Duodenal mucosa (tissue), 2 donors: Measurements from ENCODE around the gene FTO.

ENCODE experiments used
- H3K27ac ChIP-seq: one replicate; pipeline ENCODE4 v1.7.0; 2013; ENCODE audit warnings: low read depth, low read length
- H3K27me3 ChIP-seq, 2 donors: one replicate each; pipeline ENCODE4 v1.7.0; 2013; ENCODE audit warnings: low read length in 2 of 2, control low read depth in 1 of 2; ENCODE audit not compliant: insufficient read depth in 2 of 2, control insufficient read depth in 1 of 2
- H3K36me3 ChIP-seq, 2 donors: one replicate each; pipeline ENCODE4 v1.7.0; 2013; ENCODE audit warnings: low read length in 2 of 2, control low read depth in 1 of 2; ENCODE audit not compliant: insufficient read depth in 2 of 2, control insufficient read depth in 1 of 2
- H3K4me1 ChIP-seq, 2 donors: one replicate each; pipeline ENCODE4 v1.7.0; 2013; ENCODE audit warnings: low read length in 2 of 2, control low read depth in 1 of 2; ENCODE audit not compliant: insufficient read depth in 2 of 2, control insufficient read depth in 1 of 2
- H3K4me3 ChIP-seq, 2 donors: one replicate each; pipeline ENCODE4 v1.7.0; 2013; ENCODE audit warnings: low read length in 2 of 2, low read depth in 1 of 2
- H3K9ac ChIP-seq, 2 donors: one replicate each; pipeline ENCODE4 v1.7.0; 2013; ENCODE audit warnings: low read length in 2 of 2, low read depth in 1 of 2
- H3K9me3 ChIP-seq, 2 donors: one replicate each; pipeline ENCODE4 v1.7.0; 2013; ENCODE audit warnings: low read length in 2 of 2, control low read depth in 1 of 2; ENCODE audit not compliant: control insufficient read depth in 1 of 2

FTO gene

DNA sequence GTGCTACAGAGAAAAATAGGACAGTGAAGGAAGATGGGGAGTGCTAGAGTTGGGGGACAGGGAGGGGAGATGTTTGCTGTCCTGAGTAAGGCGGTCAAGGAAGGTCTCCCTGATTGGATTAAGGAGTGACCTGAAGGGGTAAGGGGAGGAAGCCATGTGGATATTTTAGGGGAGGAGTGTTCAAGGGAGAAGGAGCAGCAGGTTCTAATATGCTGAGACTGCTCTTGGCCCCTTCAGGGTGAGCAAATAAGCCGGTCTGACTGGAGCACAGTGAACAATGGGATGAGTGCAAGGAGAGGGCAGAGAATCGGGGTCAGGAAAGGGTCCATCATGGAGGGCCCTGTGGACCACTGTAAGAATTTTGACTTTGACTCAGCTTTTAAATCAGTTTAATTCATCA, 393.8 kb downstream of the FTO start:
- H3K4me1 ChIP-seq: no peaks in the 10 kb centered on the region
- no peak overlapping the region for H3K27ac ChIP-seq
- H3K9me3 ChIP-seq: peaks cover 0 to 3% of the 10 kb centered on the region in 2 donors
- no peak overlapping the region for H3K4me3 ChIP-seq
- no peak overlapping the region for H3K9ac ChIP-seq
- H3K27me3 ChIP-seq: no peaks in the 10 kb centered on the region
- no peaks in the 10 kb centered on the region for H3K36me3 ChIP-seq

DNA sequence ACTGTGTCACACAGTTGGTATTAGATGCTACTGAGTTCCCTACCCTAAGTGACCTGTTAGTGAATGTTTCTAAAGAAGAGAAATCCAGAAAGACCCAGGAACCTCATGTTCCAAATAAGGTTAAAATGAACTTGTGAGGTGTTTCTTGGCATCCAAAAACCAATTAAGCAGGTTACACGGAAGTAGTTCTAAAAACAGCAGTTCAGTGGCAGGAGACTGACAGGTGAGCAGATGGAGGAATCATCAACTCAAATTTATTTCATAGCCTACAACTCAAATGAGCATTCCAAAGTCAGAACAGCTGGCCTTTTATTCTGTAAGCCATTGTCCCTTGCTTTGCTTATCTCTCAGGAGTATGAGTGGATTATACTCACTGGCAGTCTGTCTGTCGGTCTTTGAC, 394.3 kb downstream of the FTO start:
- Histone ChIP-seq H3K27me3 (no peaks in the 10 kb centered on the region), H3K36me3 (no peaks in the 10 kb centered on the region), H3K27ac (no peak overlapping the region), H3K4me3 (no peak overlapping the region), H3K4me1 (no peaks in the 10 kb centered on the region), H3K9me3 (peaks cover 0 to 3% of the 10 kb centered on the region in 2 donors), H3K9ac (no peak overlapping the region)

DNA sequence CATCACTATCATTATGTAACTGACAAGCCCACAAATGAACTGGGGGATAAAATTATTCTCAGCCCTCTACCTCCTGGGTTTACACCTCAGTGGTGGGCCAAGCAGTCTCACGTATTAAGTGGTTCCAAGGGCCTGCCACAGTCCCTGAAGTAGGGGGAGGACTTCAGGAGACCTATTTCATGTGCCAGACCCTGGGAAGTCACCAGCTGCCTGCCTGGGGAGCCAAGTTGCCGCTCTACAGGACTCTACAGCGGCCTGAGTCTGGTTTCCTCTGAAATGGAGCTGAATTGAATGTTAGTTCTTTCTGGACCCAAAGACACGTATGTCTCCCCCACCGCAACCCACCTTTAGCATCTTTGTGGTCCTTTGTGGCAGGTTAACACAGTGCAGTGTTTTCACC, 395.7 kb downstream of the FTO start:
- H3K9me3 ChIP-seq: peaks cover 0 to 3% of the 10 kb centered on the region in 2 donors
- no peaks in the 10 kb centered on the region for H3K27me3 ChIP-seq
- H3K27ac ChIP-seq: no peak overlapping the region
- no peaks in the 10 kb centered on the region for H3K4me1 ChIP-seq
- H3K9ac ChIP-seq: no peak overlapping the region
- no peaks in the 10 kb centered on the region for H3K36me3 ChIP-seq
- no peak overlapping the region for H3K4me3 ChIP-seq

DNA sequence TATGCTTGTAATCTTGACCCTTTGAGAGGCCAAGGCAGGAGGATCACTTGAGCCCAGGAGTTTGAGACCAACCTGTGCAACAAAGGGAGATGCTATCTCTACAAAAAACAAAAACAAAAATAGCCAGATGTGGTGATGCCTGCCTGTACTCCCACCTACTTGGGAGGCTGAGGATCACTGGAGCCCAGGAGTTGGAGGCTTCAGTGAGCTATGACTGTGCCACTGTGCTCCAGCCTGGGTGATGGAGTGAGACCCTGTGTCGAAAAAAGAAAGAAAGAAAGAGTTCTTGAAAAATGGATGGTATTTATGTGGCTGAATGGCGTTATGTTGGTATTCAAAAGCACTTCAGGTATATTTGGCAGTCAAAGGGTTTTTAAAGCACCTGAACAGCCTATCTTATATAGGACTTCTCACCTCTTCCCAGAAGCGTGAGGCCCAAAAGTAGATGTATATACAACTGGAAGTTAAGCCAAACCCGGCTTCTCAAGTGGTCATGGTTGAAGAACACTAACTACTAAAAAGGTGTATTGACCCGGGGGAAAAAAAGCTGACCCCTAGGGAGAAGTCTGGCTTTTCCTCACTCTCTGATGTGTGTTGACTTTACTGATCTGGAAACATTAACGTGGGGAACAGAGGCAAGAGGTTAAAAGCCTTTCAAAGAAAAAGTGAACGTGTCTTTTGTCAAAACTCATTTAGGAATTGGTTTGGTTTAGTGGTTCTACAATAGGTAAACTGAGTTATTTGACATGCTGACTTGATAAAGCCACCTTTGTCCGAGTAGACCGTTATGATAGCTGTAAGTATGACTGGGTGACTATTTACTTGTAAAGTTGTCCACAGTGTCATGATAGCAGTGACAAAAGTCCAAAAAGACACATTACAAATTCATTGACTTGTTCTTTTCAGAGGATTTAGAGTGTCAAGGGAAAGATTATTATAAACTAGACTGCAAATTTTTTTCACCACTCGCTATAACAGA, 399.2 kb downstream of the FTO start:
- H3K9ac ChIP-seq: no peak overlapping the region
- H3K27ac ChIP-seq: no peak overlapping the region
- H3K4me3 ChIP-seq: no peak overlapping the region
- H3K9me3 ChIP-seq: no peaks in the 10 kb centered on the region
- H3K36me3 ChIP-seq: no peaks in the 10 kb centered on the region
- H3K4me1 ChIP-seq: no peaks in the 10 kb centered on the region
- H3K27me3 ChIP-seq: no peaks in the 10 kb centered on the region

DNA sequence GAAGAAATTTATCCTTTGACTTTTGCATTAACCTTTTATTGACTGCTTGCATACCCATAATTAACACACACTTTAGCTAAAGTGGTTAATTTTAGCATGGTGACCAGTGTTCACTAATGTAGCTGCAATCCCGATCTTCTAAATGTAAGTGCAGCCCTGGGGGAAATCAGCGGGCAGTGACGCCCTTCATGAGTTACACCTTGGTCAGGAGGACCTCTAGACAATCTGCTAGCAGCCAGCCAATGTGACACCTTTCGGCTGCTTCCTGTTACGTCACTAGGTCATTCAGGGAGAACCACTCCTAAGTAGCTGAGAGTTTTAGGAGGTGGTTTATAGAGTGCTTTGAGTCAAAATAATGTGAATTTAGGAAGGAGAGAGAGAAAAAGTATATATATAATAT, 402.1 kb downstream of the FTO start:
- Histone ChIP-seq H3K36me3 (no peaks in the 10 kb centered on the region), H3K4me3 (no peak overlapping the region), H3K9me3 (no peaks in the 10 kb centered on the region), H3K27me3 (no peaks in the 10 kb centered on the region), H3K27ac (no peak overlapping the region), H3K9ac (no peak overlapping the region), H3K4me1 (no peaks in the 10 kb centered on the region)

DNA sequence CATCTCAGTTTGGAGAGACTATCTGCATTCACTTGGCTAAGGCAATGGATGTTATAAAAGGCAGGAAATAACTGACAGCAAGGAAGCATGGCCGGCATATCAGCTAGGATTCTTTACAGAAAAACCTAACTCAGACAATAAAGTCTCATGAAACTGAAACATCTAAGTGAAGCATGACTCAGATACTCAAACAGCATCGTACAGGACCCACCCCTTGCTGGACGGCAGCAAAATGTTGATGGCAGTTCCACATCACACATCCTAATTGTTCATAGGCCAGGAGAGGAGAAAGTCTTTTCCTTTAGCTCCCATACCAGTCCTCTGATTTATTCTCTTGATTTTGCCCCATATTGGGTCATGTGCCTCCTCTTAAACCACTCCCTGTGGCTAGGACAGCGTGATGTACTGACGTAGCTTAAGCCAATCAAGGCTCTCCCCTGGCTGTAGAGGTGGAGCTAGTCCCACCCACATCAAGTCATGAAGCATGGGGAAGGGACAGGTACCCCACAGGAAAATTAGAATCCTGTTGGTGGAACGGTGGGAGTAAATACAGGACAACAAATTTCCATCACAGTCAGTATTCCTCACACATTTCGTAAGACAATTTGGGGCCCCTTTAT, 403.7 kb downstream of the FTO start:
- no peaks in the 10 kb centered on the region for H3K27me3 ChIP-seq
- no peak overlapping the region for H3K9ac ChIP-seq
- H3K4me3 ChIP-seq: no peak overlapping the region
- H3K4me1 ChIP-seq: no peaks in the 10 kb centered on the region
- no peaks in the 10 kb centered on the region for H3K9me3 ChIP-seq
- H3K36me3 ChIP-seq: peaks cover 0 to 3% of the 10 kb centered on the region in 2 donors
- H3K27ac ChIP-seq: no peak overlapping the region

DNA sequence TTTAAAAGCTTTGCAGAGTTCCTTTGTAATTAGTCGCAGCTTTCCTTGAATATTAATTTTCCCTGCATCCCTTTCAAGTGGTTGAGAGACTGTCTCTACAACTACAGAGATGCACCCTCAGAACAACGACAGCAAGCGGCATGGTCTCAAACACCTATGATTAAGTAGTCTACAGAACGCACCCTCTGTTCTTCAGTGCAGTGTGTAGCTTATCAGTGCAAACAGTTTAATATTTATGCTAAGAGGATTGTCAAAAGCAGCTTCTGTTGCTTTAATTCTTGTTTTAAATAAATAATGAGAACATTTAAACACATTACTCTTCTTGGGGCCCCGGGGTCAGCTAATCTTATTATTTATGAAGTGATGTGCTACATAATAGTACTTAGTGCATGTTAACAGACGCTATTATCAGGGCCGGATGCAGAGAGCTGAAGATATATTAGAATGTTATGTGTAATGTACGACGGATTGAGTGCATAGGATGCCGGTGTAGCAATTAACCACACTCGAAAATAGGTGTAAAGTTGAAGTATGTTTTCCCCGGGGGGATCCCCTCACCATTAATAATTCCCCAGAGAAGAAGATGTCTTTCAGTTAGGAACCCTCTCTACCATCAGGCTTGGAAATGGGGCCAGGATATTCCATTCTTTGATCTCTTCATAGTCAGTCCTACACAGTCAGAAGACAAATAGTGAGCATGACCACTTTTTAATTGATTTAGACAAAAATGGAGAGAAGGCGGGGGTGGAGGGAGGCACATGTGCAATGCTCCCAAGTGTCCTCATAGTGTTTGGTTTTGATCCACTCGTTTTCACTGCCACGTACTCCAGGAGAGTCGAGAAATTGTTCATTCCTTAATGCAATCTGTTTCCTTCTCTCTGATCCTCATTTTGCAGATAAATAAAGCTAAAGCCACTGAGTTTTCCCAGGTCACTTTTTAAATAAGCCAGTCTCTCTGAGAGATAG, 406.3 kb downstream of the FTO start:
- H3K36me3 ChIP-seq: peaks cover 4 to 10% of the 10 kb centered on the region in 2 donors
- H3K9ac ChIP-seq: no peak overlapping the region
- no peaks in the 10 kb centered on the region for H3K27me3 ChIP-seq
- no peaks in the 10 kb centered on the region for H3K9me3 ChIP-seq
- H3K4me3 ChIP-seq: no peak overlapping the region
- H3K27ac ChIP-seq: no peak overlapping the region
- no peaks in the 10 kb centered on the region for H3K4me1 ChIP-seq

DNA sequence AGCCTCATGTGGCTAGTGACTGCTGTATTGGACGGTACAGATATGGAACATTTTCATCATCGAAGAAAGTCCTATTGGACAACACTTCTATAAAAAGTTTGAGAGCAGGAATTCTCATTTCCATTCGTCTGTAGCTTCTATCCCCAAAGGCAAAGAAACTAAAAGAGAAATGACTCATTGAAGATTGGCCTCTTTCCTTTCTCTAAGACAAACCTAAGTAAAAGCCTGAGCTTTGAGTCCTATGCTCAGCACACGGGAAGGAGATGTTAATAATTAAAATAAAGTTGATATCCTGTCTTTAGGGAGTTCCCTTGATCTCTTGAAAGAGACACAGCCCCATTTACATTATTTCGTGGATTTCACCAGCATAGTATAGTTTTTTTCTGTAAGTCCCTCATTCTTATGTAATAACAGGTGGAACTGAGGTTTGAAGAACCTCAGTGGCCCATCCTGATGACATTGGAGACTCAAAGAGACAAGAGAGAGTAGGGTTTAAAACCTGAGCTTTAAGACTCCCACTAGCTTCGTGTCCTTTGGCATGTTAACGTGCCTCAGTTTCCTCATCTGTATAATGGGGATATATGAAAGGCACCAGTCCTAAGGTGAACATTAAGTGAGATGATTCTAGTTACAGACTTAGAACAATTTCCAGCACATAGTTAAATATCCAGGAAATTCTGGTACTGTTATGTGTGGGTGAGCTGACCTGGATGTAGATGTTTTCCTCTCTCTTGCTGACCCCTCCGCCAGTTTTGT, 408.7 kb downstream of the FTO start:
- H3K27me3 ChIP-seq: no peaks in the 10 kb centered on the region
- H3K4me3 ChIP-seq: no peak overlapping the region
- H3K36me3 ChIP-seq: peaks cover 4 to 10% of the 10 kb centered on the region in 2 donors
- no peak overlapping the region for H3K27ac ChIP-seq
- no peaks in the 10 kb centered on the region for H3K4me1 ChIP-seq
- no peak overlapping the region for H3K9ac ChIP-seq
- H3K9me3 ChIP-seq: no peaks in the 10 kb centered on the region

DNA sequence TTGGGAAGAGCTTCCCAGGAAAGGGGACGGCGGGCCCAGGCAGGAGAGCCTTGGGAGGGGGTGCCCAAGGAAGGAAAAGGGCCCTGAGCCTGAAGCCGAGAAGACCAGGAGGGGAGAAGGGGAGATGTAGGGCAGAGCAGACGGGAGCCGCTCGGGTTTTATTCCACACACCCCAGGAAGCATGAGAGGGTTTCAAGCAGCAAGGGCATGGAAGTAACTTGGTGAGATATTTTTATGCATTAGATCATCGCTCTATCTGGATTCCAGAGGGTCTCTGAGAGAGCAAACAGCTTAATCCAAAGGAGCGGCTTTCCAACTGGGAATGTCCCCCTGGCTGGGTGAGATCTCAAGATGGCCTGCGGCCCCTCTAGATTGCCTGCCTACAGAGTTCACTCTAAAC, 411.6 kb downstream of the FTO start:
- Histone ChIP-seq H3K36me3 (peaks cover 4 to 10% of the 10 kb centered on the region in 2 donors), H3K4me3 (no peak overlapping the region), H3K27ac (no peak overlapping the region), H3K27me3 (no peaks in the 10 kb centered on the region), H3K9ac (no peak overlapping the region), H3K9me3 (no peaks in the 10 kb centered on the region), H3K4me1 (no peaks in the 10 kb centered on the region)
